Endothelial cell of umbilical vein (primary cell): ENCODE measurements around the gene KRTAP10-2. TPM values are rescaled to one million over a fixed set of nuclear protein-coding genes. Genes with fewer than 3 reads are reported as not detected.

Experiments used
- BruUV-seq: library from RNA; stranded (reverse); fragments of 400-500 nt; replicated peaks from 2 replicates; lab custom pipeline; 2021; lab: Mats Ljungman, UMichigan
- CTCF ChIA-PET: fragments of 300-600, 350-600 bp; sonication (Branson Sonifier 250); formaldehyde crosslinking; loops from one replicate; lab custom pipeline; 2021; ENCODE audit warnings: antibody characterized with exemption, inconsistent platforms; lab: Charles Lee
- POLR2A ChIA-PET: fragments of 300-600, 350-600 bp; sonication (Branson Sonifier 250); formaldehyde crosslinking; loops from one replicate; lab custom pipeline; 2021; ENCODE audit warnings: antibody characterized with exemption, inconsistent platforms; lab: Charles Lee
- DNase-seq: peaks from one replicate; pipeline ENCODE4 v3.0.0-alpha.2; 2011; ENCODE audit warnings: low read depth, low spot score
- FAIRE-seq: peaks from 2 replicates; lab custom pipeline; 2011; peaks lifted over from hg19 to GRCh38; lab: Jason Lieb, UNC
- H2AFZ ChIP-seq: 2 replicates; pipeline ENCODE4 v1.6.0; 2012; ENCODE audit warnings: low read depth, low read length, control low read depth, inconsistent platforms
- H3K27ac ChIP-seq: 2 replicates; pipeline ENCODE4 v1.5.1; 2011; ENCODE audit warnings: low read depth, mild to moderate bottlenecking, control low read depth, low read length, moderate library complexity; ENCODE audit not compliant: insufficient read depth
- H3K27me3 ChIP-seq, 2 experiments: 2 replicates each; pipeline versions ENCODE4 v1.6.0 to v1.6.1; 2011; ENCODE audit warnings: low read length in 2 of 2, mixed read lengths in 1 of 2; ENCODE audit not compliant: control insufficient read depth in 2 of 2, insufficient read depth in 2 of 2
- H3K36me3 ChIP-seq, 2 experiments: 2 replicates in 1 of 2; 3 replicates in 1 of 2; pipeline ENCODE4 v1.5.1; 2011; ENCODE audit warnings: low read length in 2 of 2, mild to moderate bottlenecking in 1 of 2, moderate library complexity in 1 of 2; ENCODE audit not compliant: control insufficient read depth in 2 of 2, insufficient read depth in 2 of 2; ENCODE audit errors: extremely low read depth in 1 of 2
- H3K4me1 ChIP-seq: 3 replicates; pipeline ENCODE4 v1.5.1; 2011; ENCODE audit warnings: mild to moderate bottlenecking, low read length; ENCODE audit not compliant: control insufficient read depth, insufficient read depth; ENCODE audit errors: extremely low read depth
- H3K4me2 ChIP-seq: 2 replicates; pipeline ENCODE4 v1.6.1; 2011; ENCODE audit warnings: low read length, control low read depth, mixed read lengths; ENCODE audit not compliant: insufficient read depth
- H3K4me3 ChIP-seq, 3 experiments: fragments of 200-600 bp in 1 of 3; sonication (generic), shearing (Covaris generic) in 1 of 3; replicated peaks in 1 of 3; 2 replicates each; pipeline ENCODE4 v1.5.1; 2011 to 2016; ENCODE audit warnings: control low read depth in 3 of 3, low read length in 3 of 3, mild to moderate bottlenecking in 2 of 3, inconsistent platforms in 1 of 3, low read depth in 1 of 3, moderate library complexity in 1 of 3; ENCODE audit not compliant: insufficient read depth in 1 of 3
- H3K79me2 ChIP-seq: 2 replicates; pipeline ENCODE4 v1.6.0; 2012; ENCODE audit warnings: low read length, inconsistent platforms; ENCODE audit not compliant: control insufficient read depth, insufficient read depth
- H3K9ac ChIP-seq: replicated peaks from 2 replicates; pipeline ENCODE3; 2011; ENCODE audit warnings: low read length, control low read depth; ENCODE audit not compliant: insufficient read depth; ENCODE audit errors: extremely low read depth
- H3K9me1 ChIP-seq: replicated peaks from 3 replicates; pipeline ENCODE4 v1.6.0; 2011; ENCODE audit warnings: mild to moderate bottlenecking, low read length; ENCODE audit not compliant: control insufficient read depth, insufficient read depth; ENCODE audit errors: extremely low read depth
- H3K9me3 ChIP-seq: replicated peaks from 2 replicates; pipeline ENCODE4 v1.5.1; 2012; ENCODE audit warnings: low read length, inconsistent platforms; ENCODE audit not compliant: control insufficient read depth, insufficient read depth
- H4K20me1 ChIP-seq: replicated peaks from 2 replicates; pipeline ENCODE3; 2011; ENCODE audit warnings: mild to moderate bottlenecking, low read length; ENCODE audit not compliant: control insufficient read depth, insufficient read depth; ENCODE audit errors: extremely low read depth
- CTCF ChIP-seq, 2 donors: IDR thresholded peaks; 1 replicate in 1 of 2; 2 replicates in 1 of 2; pipeline ENCODE4 v1.5.1; 2011; ENCODE audit warnings: low read length in 2 of 2, mild to moderate bottlenecking in 2 of 2, moderate library complexity in 2 of 2, control low read depth in 1 of 2, inconsistent platforms in 1 of 2, low read depth in 1 of 2; ENCODE audit not compliant: insufficient read depth in 1 of 2; ENCODE audit errors: extremely low read depth in 1 of 2
- EZH2 ChIP-seq: IDR thresholded peaks from 2 replicates; pipeline ENCODE4 v1.6.1; 2012; ENCODE audit warnings: borderline replicate concordance, low read depth, mild to moderate bottlenecking, moderate library complexity, low read length, inconsistent platforms; ENCODE audit not compliant: severe bottlenecking
- FOS ChIP-seq: IDR thresholded peaks from 2 replicates; pipeline ENCODE4 v1.6.1; 2011; ENCODE audit warnings: mild to moderate bottlenecking, low read length, moderate library complexity, borderline replicate concordance; ENCODE audit not compliant: insufficient read depth
- GATA2 ChIP-seq: IDR thresholded peaks from 2 replicates; pipeline ENCODE4 v1.7.0; 2011; ENCODE audit warnings: low read depth, mild to moderate bottlenecking, moderate library complexity, mixed read lengths, low read length; ENCODE audit not compliant: insufficient read length, insufficient read depth
- JUN ChIP-seq: IDR thresholded peaks from 2 replicates; pipeline ENCODE4 v1.6.1; 2011; ENCODE audit warnings: borderline replicate concordance, low read depth; ENCODE audit not compliant: insufficient read length, insufficient read depth
- MAX ChIP-seq: IDR thresholded peaks from 2 replicates; pipeline ENCODE4 v1.6.1; 2011; ENCODE audit not compliant: insufficient read depth, insufficient read length
- MYC ChIP-seq: IDR thresholded peaks from one replicate; pipeline ENCODE4 v1.6.1; 2011; ENCODE audit warnings: mild to moderate bottlenecking, low read depth, low read length
- POLR2A ChIP-seq: IDR thresholded peaks from 2 replicates; pipeline ENCODE4 v1.6.1; 2012; ENCODE audit warnings: low read depth, mild to moderate bottlenecking, control low read depth, low read length
- POLR2AphosphoS5 ChIP-seq: IDR thresholded peaks from 2 replicates; pipeline ENCODE4 v1.6.1; 2012; ENCODE audit warnings: low read depth, mild to moderate bottlenecking, control low read depth, low read length, moderate library complexity; ENCODE audit not compliant: insufficient read depth
- dilution Hi-C: fragments of 300-500 bp; cut with MboI; formaldehyde crosslinking; loops from one replicate; pipeline ENCODE4 v1.15.0; 2019; ENCODE audit warnings: low sequenced_read_pairs; ENCODE audit not compliant: extremely low pct_ligation_motif_present
- intact Hi-C: fragments of 100-400 bp; cut with micrococcal nuclease; formaldehyde crosslinking; loops from one replicate; pipeline ENCODE4 v1.10.0; 2022
- polyA plus RNA-seq, 4 experiments: library from polyadenylated mRNA; depleted of rRNA in 3 of 4; stranded (reverse) in 3 of 4; unstranded in 1 of 4; fragments of >200 nt; gene quantifications; 2 replicates each; pipeline versions ENCODE4 v1.2.1 to v1.2.3, GENCODE V29; 2011 to 2012; ENCODE audit warnings: missing spikeins in 1 of 4
- total RNA-seq: library from RNA; stranded (reverse); gene quantifications from 2 replicates; pipeline ENCODE4 v1.2.3, GENCODE V29; 2021

The KRTAP10-2 gene
- total and polyA plus RNA-seq, 2 donors (not counting 3 experiments of a cell fraction or from before 2014, with no cell fraction given), result not detected

- Histone ChIP-seq H2AFZ (no peak overlapping the region), H3K4me2 (no peak overlapping the region), H3K27ac (no peak overlapping the region), H3K4me1 (no peaks in the 10 kb centered on the region), H3K9me3 (no peaks in the 10 kb centered on the region), H3K79me2 (no peaks in the 10 kb centered on the region), H3K27me3 (no peaks in the 10 kb centered on the region), H3K9me1 (no peaks in the 10 kb centered on the region), H3K4me3 (no peak overlapping the region), H3K9ac (no peak overlapping the region), H3K36me3 (no peaks in the 10 kb centered on the region), H4K20me1 (no peaks in the 10 kb centered on the region)
- TF ChIP-seq MYC (no peak), EZH2 (no peak), POLR2A (no peak), GATA2 (no peak), MAX (no peak), POLR2AphosphoS5 (no peak), CTCF (IDR thresholded peaks at IDR 0.05; ENCODE audit: extremely low read depth in 1 of 2, insufficient read depth in 1 of 2, low read depth in 1 of 2, low read length in 2 of 2) (no peak), JUN (no peak), FOS (no peak)
- POLR2A ChIA-PET, result no interaction called here
- BruUV-seq, result no TSS peak
- dilution Hi-C loops (no loop called here), intact Hi-C loops (loop anchor here (10.0 kb wide), 1 partner anchor 416 kb away; no protein-coding TSS in a partner anchor)
- FAIRE-seq, result no peak
- CTCF ChIA-PET, result interaction anchor here (1.0 kb wide), 1 partner anchor 13 kb away, joined by 3 read pairs; no protein-coding TSS in a partner anchor
- no peak for DNase-seq
Measured at GRCh38 chr21:44518686-44519085, 32.6 kb downstream of the KRTAP10-2 start.
